SK-N-SH (cell line): ENCODE data around the gene TESK1. TPM values are rescaled to one million over a fixed set of nuclear protein-coding genes. Genes with fewer than 3 reads are reported as not detected.

Experiments used
- CTCF ChIA-PET: fragments of 300-600, 350-600 bp; formaldehyde crosslinking; extraction: SDS; loops from one replicate; lab custom pipeline; 2021; lab: Yijun Ruan, JAX
- POLR2A ChIA-PET: fragments of 350-600 bp; sonication (Branson Sonifier 250); formaldehyde crosslinking; extraction: SDS; loops from one replicate; lab custom pipeline; 2020; ENCODE audit warnings: antibody characterized with exemption, inconsistent platforms; lab: Yijun Ruan, JAX
- DNase-seq: peaks from one replicate; pipeline ENCODE4 v3.0.0; 2012
- H2AFZ ChIP-seq: fragments of 200-600 bp; sonication (generic); 2 replicates; pipeline ENCODE4 v1.8.1; 2016; ENCODE audit warnings: antibody characterized with exemption, mild to moderate bottlenecking, low read depth
- H3F3A ChIP-seq: fragments of 200-600 bp; sonication (generic); replicated peaks from 2 replicates; pipeline ENCODE3; 2016; ENCODE audit warnings: antibody characterized with exemption, mild to moderate bottlenecking; ENCODE audit not compliant: insufficient read depth
- H3K27ac ChIP-seq, 2 experiments: fragments of 200-500 bp in 1 of 2; fragments of 200-600 bp in 1 of 2; sonication (Bioruptor generic) in 1 of 2; sonication (generic), shearing (Covaris generic) in 1 of 2; 2 replicates each; pipeline versions ENCODE4 v1.5.1 to v1.6.1; 2014 to 2016; ENCODE audit warnings: low read depth in 2 of 2, inconsistent platforms in 1 of 2, low read length in 1 of 2, mild to moderate bottlenecking in 1 of 2, mixed read lengths in 1 of 2
- H3K27me3 ChIP-seq: fragments of 200-600 bp; sonication (generic), shearing (Covaris generic); 2 replicates; pipeline ENCODE4 v1.6.1; 2016; ENCODE audit warnings: mixed run types; ENCODE audit not compliant: insufficient read depth
- H3K36me3 ChIP-seq, 2 experiments: fragments of 200-500 bp in 1 of 2; fragments of 200-600 bp in 1 of 2; sonication (Bioruptor generic) in 1 of 2; sonication (generic) in 1 of 2; replicated peaks in 1 of 2; 2 replicates each; pipeline versions ENCODE3 to v1.5.1; 2014 to 2016; ENCODE audit warnings: low read length in 1 of 2, mild to moderate bottlenecking in 1 of 2; ENCODE audit not compliant: insufficient read depth in 2 of 2, control insufficient read depth in 1 of 2
- H3K4me1 ChIP-seq, 2 experiments: fragments of 200-500 bp in 1 of 2; fragments of 200-600 bp in 1 of 2; sonication (Bioruptor generic) in 1 of 2; sonication (generic), shearing (Covaris generic) in 1 of 2; 2 replicates each; pipeline versions ENCODE4 v1.5.1 to v1.6.1; 2014 to 2016; ENCODE audit warnings: low read depth in 1 of 2, low read length in 1 of 2, mixed run types in 1 of 2; ENCODE audit not compliant: insufficient read depth in 2 of 2, control insufficient read depth in 1 of 2
- H3K4me2 ChIP-seq: fragments of 200-600 bp; sonication (generic), shearing (Covaris generic); 2 replicates; pipeline ENCODE4 v1.6.1; 2017; ENCODE audit warnings: mixed run types
- H3K4me3 ChIP-seq, 2 experiments: fragments of 200-500 bp in 1 of 2; fragments of 200-600 bp in 1 of 2; sonication (Bioruptor generic) in 1 of 2; sonication (generic), shearing (Covaris generic) in 1 of 2; 2 replicates each; pipeline versions ENCODE4 v1.5.1 to v1.8.1; 2014 to 2016; ENCODE audit warnings: low read depth in 2 of 2, inconsistent platforms in 1 of 2, low read length in 1 of 2, mild to moderate bottlenecking in 1 of 2, mixed read lengths in 1 of 2, moderate library complexity in 1 of 2
- H3K79me2 ChIP-seq: fragments of 200-600 bp; sonication (generic); 2 replicates; pipeline ENCODE4 v1.8.1; 2017; ENCODE audit warnings: mild to moderate bottlenecking; ENCODE audit not compliant: insufficient read depth
- H3K9ac ChIP-seq: fragments of 200-600 bp; sonication (generic); 2 replicates; pipeline ENCODE4 v1.6.1; 2017; ENCODE audit warnings: mixed run types
- H3K9me2 ChIP-seq: fragments of 200-600 bp; sonication (generic); 2 replicates; pipeline ENCODE4 v1.6.1; 2017; ENCODE audit warnings: mixed run types
- H3K9me3 ChIP-seq: fragments of 200-600 bp; sonication (generic); 2 replicates; pipeline ENCODE4 v1.6.1; 2017; ENCODE audit warnings: mixed run types, mild to moderate bottlenecking, moderate library complexity
- H4K20me1 ChIP-seq: fragments of 200-600 bp; sonication (generic); 2 replicates; pipeline ENCODE4 v1.6.1; 2017; ENCODE audit warnings: mild to moderate bottlenecking, mixed run types; ENCODE audit not compliant: insufficient read depth
- EZH2phosphoT487 ChIP-seq: fragments of 200-600 bp; sonication (generic); IDR thresholded peaks from 2 replicates; pipeline ENCODE4 v1.6.1; 2017; ENCODE audit warnings: low read depth, mixed run types, mild to moderate bottlenecking, antibody characterized with exemption, moderate library complexity, borderline replicate concordance
- FOSL2 ChIP-seq: IDR thresholded peaks from 2 replicates; pipeline ENCODE4 v1.4.0; 2012; ENCODE audit warnings: low read depth, mild to moderate bottlenecking, moderate library complexity, borderline replicate concordance
- GATA2 ChIP-seq: sonication (generic); formaldehyde crosslinking; IDR thresholded peaks from 2 replicates; pipeline ENCODE4 v1.5.0; 2020; ENCODE audit warnings: mild to moderate bottlenecking, missing genetic modification reagents
- MXI1 ChIP-seq: IDR thresholded peaks from 2 replicates; pipeline ENCODE4 v1.6.1; 2012; ENCODE audit warnings: mild to moderate bottlenecking, low read depth, low read length, improper control_type of control experiment
- RAD21 ChIP-seq: IDR thresholded peaks from 2 replicates; pipeline ENCODE4 v1.6.1; 2012; ENCODE audit warnings: mild to moderate bottlenecking, low read length
- RCOR1 ChIP-seq: fragments of 150-350 bp; IDR thresholded peaks from 2 replicates; pipeline ENCODE4 v1.6.1; 2017; ENCODE audit warnings: antibody characterized with exemption, low read length
- RXRA ChIP-seq: IDR thresholded peaks from 2 replicates; pipeline ENCODE4 v1.4.0; 2012; ENCODE audit warnings: low read depth, mild to moderate bottlenecking, borderline replicate concordance
- SMC3 ChIP-seq: IDR thresholded peaks from 2 replicates; pipeline ENCODE4 v1.6.1; 2012; ENCODE audit warnings: low read depth, low read length, improper control_type of control experiment
- TAF1 ChIP-seq: IDR thresholded peaks from 2 replicates; pipeline ENCODE4 v1.6.1; 2012; ENCODE audit warnings: low read depth, mild to moderate bottlenecking, low read length, moderate library complexity, borderline replicate concordance
- TCF12 ChIP-seq: IDR thresholded peaks from 2 replicates; pipeline ENCODE4 v1.4.0; 2012
- TEAD4 ChIP-seq: IDR thresholded peaks from 2 replicates; pipeline ENCODE4 v1.4.0; 2012; ENCODE audit warnings: mild to moderate bottlenecking, borderline replicate concordance; ENCODE audit not compliant: insufficient read depth
- WGBS: methylation state at CpG from one replicate; pipeline ENCODE4 v1.1.6; 2017; ENCODE audit warnings: low lambda C conversion rate; 5-methylcytosine and 5-hydroxymethylcytosine counted together
- polyA plus RNA-seq, 3 experiments: library from polyadenylated mRNA; depleted of rRNA; stranded (reverse); fragments of >200 nt; gene quantifications; 2 replicates each; pipeline ENCODE4 v1.2.3, GENCODE V29; 2012
- TF ChIP-seq, protein P1 (sequence below): fragments of 200-600 bp; sonication (generic); IDR thresholded peaks from 2 replicates; pipeline ENCODE4 v1.6.1; 2017; ENCODE audit warnings: antibody characterized with exemption, mild to moderate bottlenecking, moderate library complexity
- TF ChIP-seq, protein P2 (sequence below): IDR thresholded peaks from 2 replicates; pipeline ENCODE4 v1.6.1; 2012; ENCODE audit warnings: mild to moderate bottlenecking, low read depth, low read length, moderate library complexity
- TF ChIP-seq, protein P3 (sequence below): fragments of 150-350 bp; IDR thresholded peaks from 2 replicates; pipeline ENCODE4 v1.6.1; 2016; ENCODE audit warnings: mild to moderate bottlenecking, low read depth, low read length

Gene TESK1
- polyA plus RNA-seq, 1 of the 3 experiments (the other 2 are of a cell fraction): 26.0 TPM

DNA sequence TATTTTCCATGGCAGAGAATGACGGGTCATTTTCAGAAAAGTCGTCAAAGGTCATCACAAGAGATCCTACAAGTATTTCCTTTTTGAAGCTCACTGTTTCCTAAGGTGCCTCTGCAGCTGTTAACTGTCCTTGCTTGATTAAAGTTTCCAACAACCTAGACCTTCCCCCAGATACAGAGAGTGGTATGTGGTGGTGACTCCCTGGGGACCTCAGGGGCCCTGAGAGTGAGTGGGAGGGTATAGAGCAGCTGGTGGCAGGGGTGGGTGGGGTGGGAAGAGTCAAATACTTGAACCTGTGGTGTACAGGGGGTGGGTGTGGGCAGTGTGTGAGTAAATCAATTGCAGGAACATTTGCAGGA, 14.7 kb downstream of the TESK1 start:
- WGBS: 77% methylated on average over 2 of the region's 2 CpGs
- CTCF ChIA-PET: interaction anchor here (1.1 to 5.3 kb wide), 5 partner anchors 9 to 79 kb away, joined by 3 to 20 read pairs (median 11); partner anchors contain the start of genes CCDC107 and RMRP

More for the DNA sequence above, 14.7 kb downstream of the TESK1 start:
- Histone ChIP-seq H3K79me2 (no peaks in the 10 kb centered on the region), H3F3A (no peaks in the 10 kb centered on the region), H3K36me3 (no peaks in the 10 kb centered on the region), H3K4me2 (no peak overlapping the region), H3K27ac (no peak overlapping the region), H3K9me3 (no peaks in the 10 kb centered on the region), H3K9ac (no peak overlapping the region), H2AFZ (no peak overlapping the region), H3K4me1 (peaks cover 0 to 12% of the 10 kb centered on the region in 2 experiments; a peak in 1 of 4 replicates), H3K9me2 (no peaks in the 10 kb centered on the region), H4K20me1 (no peaks in the 10 kb centered on the region), H3K27me3 (0 out of 2 replicates have a peak, but pooled peaks cover 4% of the 10 kb centered on the region), H3K4me3 (no peak overlapping the region)
- POLR2A ChIA-PET: interaction anchor here (0.6 to 0.8 kb wide), 2 partner anchors 9 to 43 kb away, joined by 3 to 5 read pairs; no protein-coding TSS in a partner anchor
- no peak for DNase-seq
- no peak for TF ChIP-seq GATA2 (CRISPR knock-in tag)
- TF ChIP-seq TAF1: no peak
- TF ChIP-seq EZH2phosphoT487: no peak
- TF ChIP-seq RXRA: no peak
- TF ChIP-seq FOSL2: no peak
- no peak for TF ChIP-seq MXI1
- TF ChIP-seq, protein P1, sequence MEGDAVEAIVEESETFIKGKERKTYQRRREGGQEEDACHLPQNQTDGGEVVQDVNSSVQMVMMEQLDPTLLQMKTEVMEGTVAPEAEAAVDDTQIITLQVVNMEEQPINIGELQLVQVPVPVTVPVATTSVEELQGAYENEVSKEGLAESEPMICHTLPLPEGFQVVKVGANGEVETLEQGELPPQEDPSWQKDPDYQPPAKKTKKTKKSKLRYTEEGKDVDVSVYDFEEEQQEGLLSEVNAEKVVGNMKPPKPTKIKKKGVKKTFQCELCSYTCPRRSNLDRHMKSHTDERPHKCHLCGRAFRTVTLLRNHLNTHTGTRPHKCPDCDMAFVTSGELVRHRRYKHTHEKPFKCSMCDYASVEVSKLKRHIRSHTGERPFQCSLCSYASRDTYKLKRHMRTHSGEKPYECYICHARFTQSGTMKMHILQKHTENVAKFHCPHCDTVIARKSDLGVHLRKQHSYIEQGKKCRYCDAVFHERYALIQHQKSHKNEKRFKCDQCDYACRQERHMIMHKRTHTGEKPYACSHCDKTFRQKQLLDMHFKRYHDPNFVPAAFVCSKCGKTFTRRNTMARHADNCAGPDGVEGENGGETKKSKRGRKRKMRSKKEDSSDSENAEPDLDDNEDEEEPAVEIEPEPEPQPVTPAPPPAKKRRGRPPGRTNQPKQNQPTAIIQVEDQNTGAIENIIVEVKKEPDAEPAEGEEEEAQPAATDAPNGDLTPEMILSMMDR: no peak
- no peak for TF ChIP-seq SMC3
- TF ChIP-seq TCF12: no peak
- TF ChIP-seq RAD21: no peak
- TF ChIP-seq, protein P2, sequence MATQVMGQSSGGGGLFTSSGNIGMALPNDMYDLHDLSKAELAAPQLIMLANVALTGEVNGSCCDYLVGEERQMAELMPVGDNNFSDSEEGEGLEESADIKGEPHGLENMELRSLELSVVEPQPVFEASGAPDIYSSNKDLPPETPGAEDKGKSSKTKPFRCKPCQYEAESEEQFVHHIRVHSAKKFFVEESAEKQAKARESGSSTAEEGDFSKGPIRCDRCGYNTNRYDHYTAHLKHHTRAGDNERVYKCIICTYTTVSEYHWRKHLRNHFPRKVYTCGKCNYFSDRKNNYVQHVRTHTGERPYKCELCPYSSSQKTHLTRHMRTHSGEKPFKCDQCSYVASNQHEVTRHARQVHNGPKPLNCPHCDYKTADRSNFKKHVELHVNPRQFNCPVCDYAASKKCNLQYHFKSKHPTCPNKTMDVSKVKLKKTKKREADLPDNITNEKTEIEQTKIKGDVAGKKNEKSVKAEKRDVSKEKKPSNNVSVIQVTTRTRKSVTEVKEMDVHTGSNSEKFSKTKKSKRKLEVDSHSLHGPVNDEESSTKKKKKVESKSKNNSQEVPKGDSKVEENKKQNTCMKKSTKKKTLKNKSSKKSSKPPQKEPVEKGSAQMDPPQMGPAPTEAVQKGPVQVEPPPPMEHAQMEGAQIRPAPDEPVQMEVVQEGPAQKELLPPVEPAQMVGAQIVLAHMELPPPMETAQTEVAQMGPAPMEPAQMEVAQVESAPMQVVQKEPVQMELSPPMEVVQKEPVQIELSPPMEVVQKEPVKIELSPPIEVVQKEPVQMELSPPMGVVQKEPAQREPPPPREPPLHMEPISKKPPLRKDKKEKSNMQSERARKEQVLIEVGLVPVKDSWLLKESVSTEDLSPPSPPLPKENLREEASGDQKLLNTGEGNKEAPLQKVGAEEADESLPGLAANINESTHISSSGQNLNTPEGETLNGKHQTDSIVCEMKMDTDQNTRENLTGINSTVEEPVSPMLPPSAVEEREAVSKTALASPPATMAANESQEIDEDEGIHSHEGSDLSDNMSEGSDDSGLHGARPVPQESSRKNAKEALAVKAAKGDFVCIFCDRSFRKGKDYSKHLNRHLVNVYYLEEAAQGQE: no peak
- TF ChIP-seq TEAD4: no peak
- no peak for TF ChIP-seq RCOR1
- TF ChIP-seq, protein P3, sequence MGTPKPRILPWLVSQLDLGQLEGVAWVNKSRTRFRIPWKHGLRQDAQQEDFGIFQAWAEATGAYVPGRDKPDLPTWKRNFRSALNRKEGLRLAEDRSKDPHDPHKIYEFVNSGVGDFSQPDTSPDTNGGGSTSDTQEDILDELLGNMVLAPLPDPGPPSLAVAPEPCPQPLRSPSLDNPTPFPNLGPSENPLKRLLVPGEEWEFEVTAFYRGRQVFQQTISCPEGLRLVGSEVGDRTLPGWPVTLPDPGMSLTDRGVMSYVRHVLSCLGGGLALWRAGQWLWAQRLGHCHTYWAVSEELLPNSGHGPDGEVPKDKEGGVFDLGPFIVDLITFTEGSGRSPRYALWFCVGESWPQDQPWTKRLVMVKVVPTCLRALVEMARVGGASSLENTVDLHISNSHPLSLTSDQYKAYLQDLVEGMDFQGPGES: no peak
